22Rv1 (cell line): ENCODE measurements around the gene IL32.

ENCODE experiments used
- ZFX ChIP-seq: fragments of 450-650 bp; IDR thresholded peaks from 2 replicates; pipeline ENCODE4 v1.6.1; 2017; ENCODE audit warnings: antibody characterized with exemption, borderline replicate concordance
- TF ChIP-seq, protein P1 (sequence below): fragments of 450-650 bp; IDR thresholded peaks from 2 replicates; pipeline ENCODE4 v1.5.1; 2017; ENCODE audit warnings: mild to moderate bottlenecking

DNA sequence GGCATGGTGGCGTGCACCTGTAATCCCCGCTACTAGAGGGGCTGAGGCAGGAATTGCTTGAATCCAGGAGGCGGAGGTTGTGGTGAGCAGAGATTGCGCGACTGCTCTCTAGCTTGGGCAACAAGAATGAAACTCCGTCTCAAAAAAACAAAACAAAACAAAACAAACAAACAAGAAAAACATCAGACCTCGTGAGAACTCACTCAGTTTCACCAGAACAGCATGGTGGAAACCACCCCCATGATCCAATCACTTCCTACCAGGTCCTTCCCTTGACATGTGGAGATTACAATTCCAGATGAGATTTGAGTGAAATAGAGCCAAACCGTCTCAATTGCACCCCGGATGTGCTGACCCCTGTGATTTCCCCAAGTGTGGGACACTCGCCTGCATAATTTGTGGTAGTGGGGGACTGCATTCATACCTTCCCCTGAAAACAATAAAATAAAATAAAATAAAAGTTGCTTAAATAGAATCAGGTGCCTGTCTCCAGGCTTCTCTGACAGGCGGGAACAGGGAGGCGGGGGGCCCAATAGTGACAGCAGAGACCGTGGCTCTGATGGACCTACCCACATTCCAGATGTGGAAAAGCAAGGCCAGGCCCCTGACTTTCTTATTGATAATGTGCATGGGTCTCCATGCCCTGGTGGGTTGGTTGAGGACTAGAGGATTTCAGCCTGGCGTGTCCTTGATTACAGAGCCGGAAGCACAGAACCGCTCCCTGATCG, 20.6 kb downstream of the IL32 start:
- TF ChIP-seq, protein P1, sequence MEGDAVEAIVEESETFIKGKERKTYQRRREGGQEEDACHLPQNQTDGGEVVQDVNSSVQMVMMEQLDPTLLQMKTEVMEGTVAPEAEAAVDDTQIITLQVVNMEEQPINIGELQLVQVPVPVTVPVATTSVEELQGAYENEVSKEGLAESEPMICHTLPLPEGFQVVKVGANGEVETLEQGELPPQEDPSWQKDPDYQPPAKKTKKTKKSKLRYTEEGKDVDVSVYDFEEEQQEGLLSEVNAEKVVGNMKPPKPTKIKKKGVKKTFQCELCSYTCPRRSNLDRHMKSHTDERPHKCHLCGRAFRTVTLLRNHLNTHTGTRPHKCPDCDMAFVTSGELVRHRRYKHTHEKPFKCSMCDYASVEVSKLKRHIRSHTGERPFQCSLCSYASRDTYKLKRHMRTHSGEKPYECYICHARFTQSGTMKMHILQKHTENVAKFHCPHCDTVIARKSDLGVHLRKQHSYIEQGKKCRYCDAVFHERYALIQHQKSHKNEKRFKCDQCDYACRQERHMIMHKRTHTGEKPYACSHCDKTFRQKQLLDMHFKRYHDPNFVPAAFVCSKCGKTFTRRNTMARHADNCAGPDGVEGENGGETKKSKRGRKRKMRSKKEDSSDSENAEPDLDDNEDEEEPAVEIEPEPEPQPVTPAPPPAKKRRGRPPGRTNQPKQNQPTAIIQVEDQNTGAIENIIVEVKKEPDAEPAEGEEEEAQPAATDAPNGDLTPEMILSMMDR: no peak
- no peak for TF ChIP-seq ZFX
